ENCODE results near the gene PRR30. TPM values are rescaled to one million over a fixed set of nuclear protein-coding genes. Genes with fewer than 3 reads are reported as not detected.

The PRR30 gene
- total and polyA plus RNA-seq, 12 donors: not detected

- no peak for DNase-seq
- no peak overlapping the region for H3K4me3 ChIP-seq
- intact Hi-C loops (cut with DNase I): no loop called here
- no peaks in the 10 kb centered on the region for H3K36me3 ChIP-seq (replicated peaks in 1 of 2)
- H3K27ac ChIP-seq: no peak overlapping the region
- TF ChIP-seq POLR2A (IDR thresholded peaks at IDR 0.05): no peak
- TF ChIP-seq, protein P1, sequence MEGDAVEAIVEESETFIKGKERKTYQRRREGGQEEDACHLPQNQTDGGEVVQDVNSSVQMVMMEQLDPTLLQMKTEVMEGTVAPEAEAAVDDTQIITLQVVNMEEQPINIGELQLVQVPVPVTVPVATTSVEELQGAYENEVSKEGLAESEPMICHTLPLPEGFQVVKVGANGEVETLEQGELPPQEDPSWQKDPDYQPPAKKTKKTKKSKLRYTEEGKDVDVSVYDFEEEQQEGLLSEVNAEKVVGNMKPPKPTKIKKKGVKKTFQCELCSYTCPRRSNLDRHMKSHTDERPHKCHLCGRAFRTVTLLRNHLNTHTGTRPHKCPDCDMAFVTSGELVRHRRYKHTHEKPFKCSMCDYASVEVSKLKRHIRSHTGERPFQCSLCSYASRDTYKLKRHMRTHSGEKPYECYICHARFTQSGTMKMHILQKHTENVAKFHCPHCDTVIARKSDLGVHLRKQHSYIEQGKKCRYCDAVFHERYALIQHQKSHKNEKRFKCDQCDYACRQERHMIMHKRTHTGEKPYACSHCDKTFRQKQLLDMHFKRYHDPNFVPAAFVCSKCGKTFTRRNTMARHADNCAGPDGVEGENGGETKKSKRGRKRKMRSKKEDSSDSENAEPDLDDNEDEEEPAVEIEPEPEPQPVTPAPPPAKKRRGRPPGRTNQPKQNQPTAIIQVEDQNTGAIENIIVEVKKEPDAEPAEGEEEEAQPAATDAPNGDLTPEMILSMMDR (IDR thresholded peaks at IDR 0.05): no peak
- H3K9me3 ChIP-seq (replicated peaks in 1 of 3): no peaks in the 10 kb centered on the region
- H3K27me3 ChIP-seq: peaks cover 4% of the 10 kb centered on the region
- WGBS, 4 donors: 62 to 75% (median 72%) methylated on average over 2 of the region's 2 CpGs
- no peaks in the 10 kb centered on the region for H3K4me1 ChIP-seq (replicated peaks in 1 of 2)
Observed at GRCh38 chr2:27108221-27108620, 31.0 kb downstream of the PRR30 start.

- no peak overlapping the region for H3K4me3 ChIP-seq
- no peaks in the 10 kb centered on the region for H3K36me3 ChIP-seq (replicated peaks in 1 of 2)
- DNase-seq: no peak
- WGBS, 4 donors: 52 to 71% (median 64%) methylated on average over 3 of the region's 3 CpGs
- intact Hi-C loops (cut with DNase I): no loop called here
- H3K27me3 ChIP-seq: peaks cover 4% of the 10 kb centered on the region
- H3K27ac ChIP-seq: no peak overlapping the region
- TF ChIP-seq, protein P1 (IDR thresholded peaks at IDR 0.05): no peak
- TF ChIP-seq POLR2A (IDR thresholded peaks at IDR 0.05): no peak
- no peaks in the 10 kb centered on the region for H3K9me3 ChIP-seq (replicated peaks in 1 of 3)
- no peaks in the 10 kb centered on the region for H3K4me1 ChIP-seq (replicated peaks in 1 of 2)
Observed at GRCh38 chr2:27105981-27106380, 33.2 kb downstream of the PRR30 start.

DNA sequence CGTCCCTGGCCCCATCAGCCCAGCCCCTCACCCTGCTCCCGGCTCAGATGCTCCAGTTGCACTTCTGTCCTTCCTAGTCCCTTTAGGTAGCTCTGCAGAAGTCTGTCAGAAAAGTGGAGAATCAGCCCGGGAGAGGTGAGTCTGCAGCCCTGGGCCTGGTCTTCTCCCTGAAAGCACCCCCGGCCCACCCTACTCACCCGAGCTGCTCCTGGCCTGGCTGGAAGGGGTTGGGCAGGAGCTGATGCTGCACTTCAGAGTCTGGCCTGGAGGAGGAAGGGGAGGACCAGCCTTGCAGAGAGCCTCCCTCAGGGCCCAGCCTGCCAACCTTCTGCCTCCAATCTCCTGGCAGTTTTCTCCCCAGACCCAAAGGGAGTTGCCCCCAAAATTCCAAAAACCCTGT lies 36.9 kb downstream of the PRR30 start:
- WGBS, 4 donors: 82 to 89% (median 86%) methylated on average over 2 to 5 of the region's 5 CpGs
- Histone ChIP-seq H3K4me1 (replicated peaks in 1 of 2) (no peaks in the 10 kb centered on the region), H3K36me3 (replicated peaks in 1 of 2) (no peaks in the 10 kb centered on the region), H3K4me3 (no peak overlapping the region), H3K9me3 (replicated peaks in 1 of 3) (no peaks in the 10 kb centered on the region), H3K27ac (no peak overlapping the region), H3K27me3 (peaks cover 4% of the 10 kb centered on the region)
- no peak for DNase-seq
- TF ChIP-seq, protein P1 (IDR thresholded peaks at IDR 0.05): no peak
- no peak for TF ChIP-seq POLR2A (IDR thresholded peaks at IDR 0.05)
- intact Hi-C loops (cut with DNase I): loop anchor here in 1 of 2 donors (5.0 kb wide), 1 partner anchor 90 kb away; no protein-coding TSS in a partner anchor

GRCh38 chr2:27100036-27100435 lies 39.2 kb downstream of the PRR30 start:
- TF ChIP-seq, protein P1 (IDR thresholded peaks at IDR 0.05): no peak
- TF ChIP-seq POLR2A (IDR thresholded peaks at IDR 0.05): no peak
- peaks cover 13 to 16% of the 10 kb centered on the region in 2 donors for H3K4me1 ChIP-seq (replicated peaks in 1 of 2)
- 87 to 100% (median 91%) methylated on average over 2 to 10 of the region's 10 CpGs for WGBS, 4 donors
- no peak overlapping the region for H3K27ac ChIP-seq
- H3K36me3 ChIP-seq (replicated peaks in 1 of 2): no peaks in the 10 kb centered on the region
- H3K27me3 ChIP-seq: no peaks in the 10 kb centered on the region
- intact Hi-C loops (cut with DNase I): loop anchor here in 1 of 2 donors (5.0 kb wide), 1 partner anchor 92 kb away; no protein-coding TSS in a partner anchor
- DNase-seq: no peak
- H3K4me3 ChIP-seq: no peak overlapping the region
- H3K9me3 ChIP-seq (replicated peaks in 1 of 3): no peaks in the 10 kb centered on the region
